Astrocyte (in vitro differentiated cells and primary cell): ENCODE measurements around the gene EML3.

Source experiments
- EZH2 ChIP-seq: IDR thresholded peaks from 2 replicates; pipeline ENCODE4 v1.6.1; 2012; ENCODE audit warnings: mild to moderate bottlenecking, low read length, inconsistent platforms; ENCODE audit not compliant: insufficient read depth
- TF ChIP-seq, protein P1 (sequence below): IDR thresholded peaks from 2 replicates; pipeline ENCODE4 v1.5.1; 2011; ENCODE audit warnings: low read depth, mild to moderate bottlenecking, inconsistent platforms, low read length, moderate library complexity; ENCODE audit not compliant: insufficient read depth

GRCh38 chr11:62577046-62577714 is 35.4 kb downstream of the EML3 start:
- TF ChIP-seq, protein P1, sequence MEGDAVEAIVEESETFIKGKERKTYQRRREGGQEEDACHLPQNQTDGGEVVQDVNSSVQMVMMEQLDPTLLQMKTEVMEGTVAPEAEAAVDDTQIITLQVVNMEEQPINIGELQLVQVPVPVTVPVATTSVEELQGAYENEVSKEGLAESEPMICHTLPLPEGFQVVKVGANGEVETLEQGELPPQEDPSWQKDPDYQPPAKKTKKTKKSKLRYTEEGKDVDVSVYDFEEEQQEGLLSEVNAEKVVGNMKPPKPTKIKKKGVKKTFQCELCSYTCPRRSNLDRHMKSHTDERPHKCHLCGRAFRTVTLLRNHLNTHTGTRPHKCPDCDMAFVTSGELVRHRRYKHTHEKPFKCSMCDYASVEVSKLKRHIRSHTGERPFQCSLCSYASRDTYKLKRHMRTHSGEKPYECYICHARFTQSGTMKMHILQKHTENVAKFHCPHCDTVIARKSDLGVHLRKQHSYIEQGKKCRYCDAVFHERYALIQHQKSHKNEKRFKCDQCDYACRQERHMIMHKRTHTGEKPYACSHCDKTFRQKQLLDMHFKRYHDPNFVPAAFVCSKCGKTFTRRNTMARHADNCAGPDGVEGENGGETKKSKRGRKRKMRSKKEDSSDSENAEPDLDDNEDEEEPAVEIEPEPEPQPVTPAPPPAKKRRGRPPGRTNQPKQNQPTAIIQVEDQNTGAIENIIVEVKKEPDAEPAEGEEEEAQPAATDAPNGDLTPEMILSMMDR, result no peak
- no peak for TF ChIP-seq EZH2
